Right cardiac atrium (tissue), 5 donors: ENCODE data around the gene TSSK2. TPM values are rescaled to one million over a fixed set of nuclear protein-coding genes. Genes with fewer than 3 reads are reported as not detected.

Source experiments
- ATAC-seq, 2 donors: fragments of 200-7000 bp; cut with Tn5 transposase; one replicate each; pipeline versions ENCODE4 v1.8.0 to v1.9.1; 2020; ENCODE audit warnings: moderate library complexity in 2 of 2, mild to moderate bottlenecking in 1 of 2
- DNase-seq, 3 donors: peaks; one replicate each; pipeline ENCODE4 v3.0.0-alpha.2; 2020
- H3K27ac ChIP-seq: one replicate; pipeline ENCODE4 v1.5.1; 2013; ENCODE audit warnings: mild to moderate bottlenecking, low read length, control low read depth, moderate library complexity
- H3K27me3 ChIP-seq: one replicate; pipeline ENCODE4 v1.6.1; 2013; ENCODE audit not compliant: control insufficient read depth, insufficient read depth
- H3K4me1 ChIP-seq: one replicate; pipeline ENCODE4 v1.6.1; 2013; ENCODE audit warnings: low read length; ENCODE audit not compliant: control insufficient read depth, insufficient read depth
- H3K4me3 ChIP-seq: one replicate; pipeline ENCODE4 v1.5.1; 2013; ENCODE audit warnings: low read length, control low read depth
- H3K9me3 ChIP-seq: one replicate; pipeline ENCODE4 v1.6.1; 2013; ENCODE audit warnings: low read length; ENCODE audit not compliant: control insufficient read depth
- WGBS: extraction: QIAGEN DNeasy Blood & Tissue Kit; methylation state at CpG from one replicate; pipeline ENCODE4 v1.1.7; 2013; 5-methylcytosine and 5-hydroxymethylcytosine counted together
- intact Hi-C, 4 donors: fragments of 100-400 bp; cut with DNase I; formaldehyde crosslinking; loops; one replicate each; pipeline versions ENCODE4 v1.11.0 to v1.14.0; 2022 to 2023
- polyA plus RNA-seq: library from polyadenylated mRNA; stranded (reverse); fragments of 200-250 nt; gene quantifications from one replicate; pipeline ENCODE4 v1.2.3, GENCODE V29; 2013
- total RNA-seq, 4 donors: library from RNA; stranded (reverse); fragmentation: NEBNext Ultra II Directional; extraction: Animal tissue kit (Norgen Biotek cat#: 25700); gene quantifications; one replicate each; pipeline ENCODE4 v1.2.1, GENCODE V29; 2021
- donor health status: healthy with polysubstance abuse.
- donor health status: DM: no; HTN: yes; CAD: no.
- donor health status: DM: no; HTN: no; CAD: no.
- donor health status: DM: no; HTN: yes; CAD: no; lungs with severe emphysema.
- donor health status: DM: yes; HTN: yes; CAD: no.

The TSSK2 gene
- total and polyA plus RNA-seq, 5 donors, result 0.09 TPM; not detected in 4

GRCh38 chr22:19179497-19180048, 48.5 kb downstream of the TSSK2 start:
- peak; percentile 80 to 90 (median 90) for DNase-seq
- H3K27me3 ChIP-seq, result no peaks in the 10 kb centered on the region
- intact Hi-C loops, result loop anchor here in 1 of 4 donors (5.0 kb wide), 1 partner anchor 113 kb away; the partner anchor contains the start of gene CLTCL1
- peak overlapping the region; percentile 91 for H3K4me3 ChIP-seq
- H3K27ac ChIP-seq, result peak overlapping the region; percentile 66
- ATAC-seq, result peak; percentile 74 to 79
- WGBS, result 43% methylated on average over 15 of the region's 15 CpGs
- H3K4me1 ChIP-seq, result no peaks in the 10 kb centered on the region
- H3K9me3 ChIP-seq, result no peaks in the 10 kb centered on the region

GRCh38 chr22:19180234-19180633, 49.1 kb downstream of the TSSK2 start:
- DNase-seq, result no peak
- 90% methylated on average over 9 of the region's 9 CpGs for WGBS
- no peak for ATAC-seq
- Histone ChIP-seq H3K27me3 (no peaks in the 10 kb centered on the region), H3K4me3 (no peak overlapping the region), H3K9me3 (no peaks in the 10 kb centered on the region), H3K27ac (no peak overlapping the region), H3K4me1 (no peaks in the 10 kb centered on the region)
- intact Hi-C loops, result no loop called here

GRCh38 chr22:19180740-19181410, 49.8 kb downstream of the TSSK2 start:
- no peak overlapping the region for H3K4me3 ChIP-seq
- no peaks in the 10 kb centered on the region for H3K27me3 ChIP-seq
- ATAC-seq, result no peak
- no peaks in the 10 kb centered on the region for H3K4me1 ChIP-seq
- H3K9me3 ChIP-seq, result no peaks in the 10 kb centered on the region
- intact Hi-C loops, result no loop called here
- DNase-seq, result no peak
- WGBS, result 91% methylated on average over 11 of the region's 11 CpGs
- no peak overlapping the region for H3K27ac ChIP-seq

GRCh38 chr22:19181786-19182471, 50.8 kb downstream of the TSSK2 start:
- Histone ChIP-seq H3K4me1 (no peaks in the 10 kb centered on the region), H3K4me3 (no peak overlapping the region), H3K27me3 (no peaks in the 10 kb centered on the region), H3K27ac (no peak overlapping the region), H3K9me3 (no peaks in the 10 kb centered on the region)
- 68% methylated on average over 12 of the region's 12 CpGs for WGBS
- no peak for ATAC-seq
- no peak for DNase-seq
- intact Hi-C loops, result no loop called here

Other genes with a start within 250 kb of the TSSK2 start
- 10 to 100 TPM in 1 of 4 donors, 1 to 10 TPM in 3; 2.8 to 11.2 (median 6.2) TPM for gene DGCR6, start 225.0 kb upstream of the TSSK2 start, total RNA-seq
- gene DGCR6, start 225.0 kb upstream of the TSSK2 start, polyA plus RNA-seq, result 3.6 TPM
- gene PRODH, start 195.0 kb upstream of the TSSK2 start, total RNA-seq, result 1 to 10 TPM in 3 of 4 donors, under 1 TPM in 1; 0.75 to 9.7 (median 3.7) TPM
- 2.8 TPM for gene PRODH, start 195.0 kb upstream of the TSSK2 start, polyA plus RNA-seq
- 10 to 100 TPM; 28.9 to 38.8 (median 35.4) TPM for gene DGCR2, start 8.9 kb upstream of the TSSK2 start, total RNA-seq
- 34.9 TPM for gene DGCR2, start 8.9 kb upstream of the TSSK2 start, polyA plus RNA-seq
- 10 to 100 TPM in 3 of 4 donors, 1 to 10 TPM in 1; 9.3 to 11.1 (median 10.4) TPM for gene ESS2, start 13.3 kb downstream of the TSSK2 start, total RNA-seq
- 11.2 TPM for gene ESS2, start 13.3 kb downstream of the TSSK2 start, polyA plus RNA-seq
- not detected for gene GSC2, start 19.0 kb downstream of the TSSK2 start, total RNA-seq
- gene GSC2, start 19.0 kb downstream of the TSSK2 start, polyA plus RNA-seq, result not detected
- gene SLC25A1, start 47.4 kb downstream of the TSSK2 start, total RNA-seq, result 10 to 100 TPM; 11.2 to 25.2 (median 18.6) TPM
- gene SLC25A1, start 47.4 kb downstream of the TSSK2 start, polyA plus RNA-seq, result 26.5 TPM
- gene CLTCL1, start 160.4 kb downstream of the TSSK2 start, total RNA-seq, result 10 to 100 TPM; 16.6 to 26.7 (median 21.7) TPM
- 19.7 TPM for gene CLTCL1, start 160.4 kb downstream of the TSSK2 start, polyA plus RNA-seq